IMR-90 (cell line): ENCODE data around the gene COL4A1. TPM values are rescaled to one million over a fixed set of nuclear protein-coding genes. Genes with fewer than 3 reads are reported as not detected.

Source experiments
- ATAC-seq: fragments of 200-7000 bp; cut with Tn5 transposase; 2 replicates; pipeline ENCODE4 v1.9.1; 2020; ENCODE audit warnings: low read depth, mild to moderate bottlenecking, moderate library complexity
- BruUV-seq: library from RNA; stranded (reverse); fragments of 400-500 nt; replicated peaks from 2 replicates; lab custom pipeline; 2021; lab: Mats Ljungman, UMichigan
- CTCF ChIA-PET: fragments of 300-600 bp; formaldehyde crosslinking; extraction: SDS; loops from one replicate; lab custom pipeline; 2021; ENCODE audit warnings: antibody characterized with exemption; lab: Yijun Ruan, JAX
- POLR2A ChIA-PET: fragments of 300-600 bp; sonication (Branson Sonifier 250); formaldehyde crosslinking; loops from one replicate; lab custom pipeline; 2022; ENCODE audit warnings: antibody characterized with exemption; ENCODE audit not compliant: unreplicated experiment; lab: Charles Lee
- DNase-seq: peaks from one replicate; pipeline ENCODE4 v3.0.0; 2013
- H2AFZ ChIP-seq: replicated peaks from 2 replicates; pipeline ENCODE3; 2013; ENCODE audit warnings: low read length, mild to moderate bottlenecking; ENCODE audit not compliant: poor library complexity
- H2AK5ac ChIP-seq: 2 replicates; pipeline ENCODE4 v1.6.1; 2013; ENCODE audit warnings: low read depth, low read length, inconsistent platforms
- H2AK9ac ChIP-seq: replicated peaks from 2 replicates; pipeline ENCODE3; 2013; ENCODE audit warnings: mild to moderate bottlenecking, low read depth, low read length, moderate library complexity; ENCODE audit not compliant: poor library complexity
- H2BK120ac ChIP-seq: 2 replicates; pipeline ENCODE4 v1.6.1; 2013; ENCODE audit warnings: low read depth, low read length, inconsistent platforms
- H2BK15ac ChIP-seq: 3 replicates; pipeline ENCODE4 v1.6.1; 2013; ENCODE audit warnings: low read depth, low read length, inconsistent platforms
- H2BK20ac ChIP-seq: 2 replicates; pipeline ENCODE4 v1.6.1; 2013; ENCODE audit warnings: low read depth, mild to moderate bottlenecking, inconsistent platforms, low read length, moderate library complexity
- H2BK5ac ChIP-seq: 2 replicates; pipeline ENCODE4 v1.6.1; 2013; ENCODE audit warnings: mild to moderate bottlenecking, low read depth, low read length, inconsistent platforms; ENCODE audit not compliant: poor library complexity, severe bottlenecking
- H3K14ac ChIP-seq: replicated peaks from 2 replicates; pipeline ENCODE4 v1.6.1; 2013; ENCODE audit warnings: low read depth, low read length, inconsistent platforms
- H3K18ac ChIP-seq: 2 replicates; pipeline ENCODE4 v1.6.1; 2013; ENCODE audit warnings: low read depth, low read length, control low read depth
- H3K23ac ChIP-seq: 2 replicates; pipeline ENCODE4 v1.6.1; 2013; ENCODE audit warnings: low read depth, low read length, inconsistent platforms
- H3K27ac ChIP-seq: 2 replicates; pipeline ENCODE4 v1.5.1; 2013; ENCODE audit warnings: mild to moderate bottlenecking, control low read depth, low read length; ENCODE audit not compliant: insufficient read depth
- H3K27me3 ChIP-seq: 2 replicates; pipeline ENCODE4 v1.6.1; 2013; ENCODE audit warnings: low read length; ENCODE audit not compliant: control insufficient read depth, insufficient read depth
- H3K36me3 ChIP-seq: 2 replicates; pipeline ENCODE4 v1.6.1; 2013; ENCODE audit warnings: low read length, mixed read lengths; ENCODE audit not compliant: control insufficient read depth, insufficient read depth
- H3K4ac ChIP-seq: 2 replicates; pipeline ENCODE4 v1.6.1; 2013; ENCODE audit warnings: low read depth, low read length, inconsistent platforms
- H3K4me1 ChIP-seq: 2 replicates; pipeline ENCODE4 v1.6.1; 2013; ENCODE audit warnings: low read length, mixed read lengths; ENCODE audit not compliant: control insufficient read depth, insufficient read depth
- H3K4me2 ChIP-seq: 2 replicates; pipeline ENCODE4 v1.6.1; 2013; ENCODE audit warnings: low read depth, mild to moderate bottlenecking, control low read depth, low read length, moderate library complexity
- H3K4me3 ChIP-seq: 2 replicates; pipeline ENCODE4 v1.5.1; 2013; ENCODE audit warnings: low read depth, mild to moderate bottlenecking, control low read depth, low read length, moderate library complexity; ENCODE audit not compliant: insufficient read depth
- H3K56ac ChIP-seq: 2 replicates; pipeline ENCODE4 v1.6.1; 2013; ENCODE audit warnings: low read length, inconsistent platforms; ENCODE audit not compliant: insufficient read depth; ENCODE audit errors: extremely low read depth
- H3K79me1 ChIP-seq, 2 experiments: 2 replicates each; pipeline ENCODE4 v1.6.1; 2013; ENCODE audit warnings: low read length in 2 of 2, inconsistent platforms in 1 of 2, low read depth in 1 of 2
- H3K9ac ChIP-seq: 2 replicates; pipeline ENCODE4 v1.6.1; 2013; ENCODE audit warnings: low read depth, low read length, control low read depth
- H3K9me1 ChIP-seq: 2 replicates; pipeline ENCODE4 v1.6.1; 2013; ENCODE audit warnings: low read length, inconsistent platforms; ENCODE audit not compliant: insufficient read depth
- H3K9me3 ChIP-seq: 2 replicates; pipeline ENCODE4 v1.6.1; 2013; ENCODE audit warnings: low read length; ENCODE audit not compliant: control insufficient read depth, insufficient read depth
- H4K20me1 ChIP-seq: 2 replicates; pipeline ENCODE4 v1.6.1; 2013; ENCODE audit warnings: low read length, inconsistent platforms; ENCODE audit not compliant: insufficient read depth
- H4K5ac ChIP-seq: 2 replicates; pipeline ENCODE4 v1.6.1; 2013; ENCODE audit warnings: mild to moderate bottlenecking, low read depth, low read length, control low read depth
- H4K8ac ChIP-seq, 2 experiments: 2 replicates each; pipeline ENCODE4 v1.6.1; 2013; ENCODE audit warnings: low read depth in 2 of 2, low read length in 2 of 2, control low read depth in 1 of 2, inconsistent platforms in 1 of 2
- H4K91ac ChIP-seq: 2 replicates; pipeline ENCODE4 v1.6.1; 2013; ENCODE audit warnings: low read depth, low read length, inconsistent platforms; ENCODE audit not compliant: insufficient read depth
- CEBPB ChIP-seq: IDR thresholded peaks from 2 replicates; pipeline ENCODE4 v1.6.1; 2012; ENCODE audit warnings: low read depth, low read length, improper control_type of control experiment
- RAD21 ChIP-seq: IDR thresholded peaks from 2 replicates; pipeline ENCODE4 v1.6.1; 2012; ENCODE audit warnings: low read length, improper control_type of control experiment
- RFX5 ChIP-seq: IDR thresholded peaks from 2 replicates; pipeline ENCODE4 v1.8.0; 2012; ENCODE audit warnings: low read depth, mild to moderate bottlenecking, low read length, moderate library complexity
- WGBS, 2 experiments: methylation state at CpG; one replicate each; pipeline versions ENCODE4 v1.1.5 to v1.1.7; 2013; ENCODE audit warnings: missing lambda C conversion rate in 2 of 2; ENCODE audit not compliant: insufficient read length in 1 of 2; ENCODE audit errors: extremely low coverage in 2 of 2; 5-methylcytosine and 5-hydroxymethylcytosine counted together
- dilution Hi-C: fragments of 300-500 bp; cut with HindIII; formaldehyde crosslinking; loops from one replicate; pipeline ENCODE4 v1.14.3; 2018; ENCODE audit warnings: low sequenced_read_pairs; ENCODE audit not compliant: unreplicated experiment
- in situ Hi-C: fragments of 300-500 bp; cut with MboI; formaldehyde crosslinking; loops from 3 replicates; pipeline ENCODE4 v1.14.3; 2019; ENCODE audit warnings: low sequenced_read_pairs, inconsistent platforms, mixed read lengths
- intact Hi-C: fragments of 100-400 bp; cut with micrococcal nuclease; formaldehyde crosslinking; loops from 2 replicates; pipeline ENCODE4 v1.10.0; 2022
- polyA plus RNA-seq, 3 experiments: library from polyadenylated mRNA; depleted of rRNA; stranded (reverse); fragments of >200 nt; gene quantifications; 2 replicates each; pipeline ENCODE4 v1.2.3, GENCODE V29; 2012; ENCODE audit warnings: low replicate concordance in 1 of 3
- total RNA-seq: library from RNA; depleted of rRNA; stranded (reverse); fragments of >200 nt; gene quantifications from 2 replicates; pipeline ENCODE4 v1.2.3, GENCODE V29; 2012
- TF ChIP-seq, protein P1 (sequence below): fragments of 150-350 bp; IDR thresholded peaks from 2 replicates; pipeline ENCODE4 v1.6.1; 2017; ENCODE audit warnings: mild to moderate bottlenecking, antibody characterized with exemption, low read length, low read depth

Gene COL4A1
- total and polyA plus RNA-seq, 2 of the 4 experiments (the other 2 are of a cell fraction): 230 to 337 TPM

DNA sequence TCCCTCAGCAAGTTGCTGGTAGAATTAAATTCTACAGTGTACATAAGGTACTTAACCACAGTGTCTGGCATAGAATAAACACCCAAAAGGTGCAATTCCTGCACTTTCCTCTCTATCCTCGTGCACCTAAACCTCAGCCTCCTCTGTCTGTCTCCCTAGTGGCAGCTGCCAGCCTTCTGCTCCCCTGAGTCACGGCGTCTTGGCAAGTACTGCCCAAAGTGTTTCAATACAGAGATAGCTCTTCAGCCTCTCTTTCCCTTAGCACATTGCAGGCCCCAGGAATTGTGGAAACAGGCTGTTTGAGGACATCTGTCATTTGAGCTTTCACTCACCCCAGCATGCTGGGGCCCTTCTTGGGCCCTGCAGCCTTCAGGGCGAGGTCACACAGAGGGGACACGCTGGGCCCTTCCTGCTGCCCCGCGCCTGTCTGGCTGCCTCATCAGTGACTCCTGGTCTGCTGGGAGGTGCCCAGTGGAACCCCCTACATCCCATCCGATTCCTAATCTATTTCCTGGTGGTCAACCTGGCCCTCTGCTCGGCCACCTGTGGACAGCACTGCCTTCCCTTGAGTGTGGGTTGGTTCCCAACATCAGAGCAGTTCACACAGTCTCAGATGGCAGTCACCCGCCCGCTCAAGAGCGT, 19.4 kb upstream of the COL4A1 start:
- Histone ChIP-seq H3K14ac (peak overlapping the region; percentile 80), H3K27me3 (no peaks in the 10 kb centered on the region), H4K20me1 (peaks cover 59% of the 10 kb centered on the region), H3K4me1 (peaks cover 58% of the 10 kb centered on the region), H2BK20ac (peak overlapping the region; percentile 40), H3K9me1 (peaks cover 52% of the 10 kb centered on the region), H3K9me3 (no peaks in the 10 kb centered on the region), H3K4ac (peak overlapping the region; percentile 81), H3K4me3 (no peak overlapping the region), H2AK5ac (peak overlapping the region; percentile 91), H3K9ac (peak overlapping the region; percentile 2; the same call in 1 of the 2 replicates), H2BK15ac (peak overlapping the region; percentile 23; the same call in 1 of the 3 replicates), H3K23ac (peak overlapping the region; percentile 93; the same call in 1 of the 2 replicates), H4K91ac (peak overlapping the region; percentile 53; the same call in 1 of the 2 replicates), H3K79me1 (peaks cover 31 to 89% of the 10 kb centered on the region in 2 experiments), H3K56ac (no peak overlapping the region), H3K27ac (peak overlapping the region; percentile 56), H3K36me3 (peaks cover 10% of the 10 kb centered on the region), H2BK5ac (peak overlapping the region; percentile 95), H4K8ac (peak overlapping the region; percentile 16 to 80; a peak in 3 of 4 replicates), H3K4me2 (no peak overlapping the region), H2AFZ (peak overlapping the region; percentile 5), H2BK120ac (peak overlapping the region; percentile 72), H4K5ac (peak overlapping the region; percentile 7; the same call in 1 of the 2 replicates), H3K18ac (peak overlapping the region; percentile 52), H2AK9ac (peak overlapping the region; percentile 26)
- DNase-seq (no peak), ATAC-seq (no peak)
- TF ChIP-seq, protein P1, sequence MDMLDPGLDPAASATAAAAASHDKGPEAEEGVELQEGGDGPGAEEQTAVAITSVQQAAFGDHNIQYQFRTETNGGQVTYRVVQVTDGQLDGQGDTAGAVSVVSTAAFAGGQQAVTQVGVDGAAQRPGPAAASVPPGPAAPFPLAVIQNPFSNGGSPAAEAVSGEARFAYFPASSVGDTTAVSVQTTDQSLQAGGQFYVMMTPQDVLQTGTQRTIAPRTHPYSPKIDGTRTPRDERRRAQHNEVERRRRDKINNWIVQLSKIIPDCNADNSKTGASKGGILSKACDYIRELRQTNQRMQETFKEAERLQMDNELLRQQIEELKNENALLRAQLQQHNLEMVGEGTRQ: no peak
- TF ChIP-seq RFX5 (no peak), CEBPB (no peak), RAD21 (no peak)
- intact Hi-C loops: no loop called here
- 60% methylated on average over 5 of the region's 12 CpGs; no CpG with 5 or more reads in 1 of the 2 experiments for WGBS, 2 experiments
- dilution Hi-C loops: no loop called here
- in situ Hi-C loops: no loop called here
- CTCF ChIA-PET: interaction anchor here (1.5 kb wide), 1 partner anchor 17 kb away, joined by 3 read pairs; no protein-coding TSS in a partner anchor
- BruUV-seq: no TSS peak
- POLR2A ChIA-PET: no interaction called here
